Muscle of leg (tissue), 11 donors: ENCODE measurements around the gene FNDC10. TPM values are rescaled to one million over a fixed set of nuclear protein-coding genes. Genes with fewer than 3 reads are reported as not detected.
A peak's percentile ranks its signal among the peaks of the same experiment; 100 is the strongest.

Experiments used
- DNase-seq: peaks from one replicate; pipeline ENCODE4 v3.0.0; 2013
- H3K27ac ChIP-seq: one replicate; pipeline ENCODE4 v1.5.1; 2013; ENCODE audit warnings: mild to moderate bottlenecking, low read length, control low read depth
- H3K27me3 ChIP-seq: one replicate; pipeline ENCODE4 v1.6.1; 2013; ENCODE audit warnings: low read length; ENCODE audit not compliant: control insufficient read depth, insufficient read depth
- H3K36me3 ChIP-seq: one replicate; pipeline ENCODE4 v1.6.1; 2013; ENCODE audit warnings: low read length; ENCODE audit not compliant: control insufficient read depth, insufficient read depth
- H3K4me1 ChIP-seq: one replicate; pipeline ENCODE4 v1.6.1; 2013; ENCODE audit warnings: low read length; ENCODE audit not compliant: control insufficient read depth, insufficient read depth
- H3K4me3 ChIP-seq: one replicate; pipeline ENCODE4 v1.5.1; 2013; ENCODE audit warnings: low read length, control low read depth
- H3K9me3 ChIP-seq: replicated peaks from 2 replicates; pipeline ENCODE4 v1.6.1; 2013; ENCODE audit warnings: low read depth, low read length; ENCODE audit not compliant: control insufficient read depth
- WGBS: methylation state at CpG from one replicate; pipeline ENCODE4 v1.1.5; 2013; ENCODE audit warnings: missing lambda C conversion rate; ENCODE audit not compliant: insufficient coverage; 5-methylcytosine and 5-hydroxymethylcytosine counted together
- polyA plus RNA-seq, 8 donors: library from polyadenylated mRNA; unstranded; fragments of 120-200 nt; gene quantifications; one replicate each; pipeline versions ENCODE4 v1.2.1 to v1.2.3, GENCODE V29; 2013; ENCODE audit warnings: inconsistent platforms in 1 of 8, low replicate concordance in 1 of 8; ENCODE audit not compliant: insufficient read length in 8 of 8, insufficient read depth in 1 of 8
- total RNA-seq: library from RNA; stranded (reverse); fragments of 120-200 nt; gene quantifications from one replicate; pipeline ENCODE4 v1.2.4, GENCODE V29; 2013

The FNDC10 gene
- total and polyA plus RNA-seq, 9 donors = 0.62 to 3.3 (median 2.6) TPM

DNA sequence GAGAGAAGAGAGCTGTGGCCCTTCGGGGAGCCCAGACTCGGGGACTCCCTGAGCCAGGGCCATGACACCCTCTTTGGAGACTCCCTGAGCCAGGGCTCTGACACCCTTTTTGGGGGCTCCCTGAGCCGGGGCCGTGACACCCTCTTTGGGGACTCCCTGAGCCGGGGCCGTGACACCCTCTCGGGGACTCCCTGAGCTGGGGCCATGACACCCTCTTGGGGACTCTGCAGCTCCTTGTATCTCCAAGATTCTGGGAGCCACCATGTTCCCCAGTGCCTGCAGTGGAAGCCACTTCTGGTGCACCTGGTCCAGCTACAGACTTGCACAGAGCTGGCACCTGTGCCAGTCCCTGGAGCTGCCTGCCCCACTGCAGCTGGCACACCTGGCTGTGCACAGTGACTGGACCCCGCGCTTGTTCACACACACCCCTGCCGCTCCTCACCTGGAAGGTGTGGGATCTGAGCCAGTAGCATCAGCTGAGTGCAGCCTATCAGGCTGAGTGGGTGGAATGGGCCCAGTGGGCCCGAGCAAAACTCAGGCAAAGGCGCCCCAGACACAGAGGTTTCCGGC is 21.5 kb downstream of the FNDC10 start:
- Histone ChIP-seq H3K4me1 (peaks cover 6% of the 10 kb centered on the region), H3K27me3 (peaks cover 24% of the 10 kb centered on the region), H3K4me3 (no peak overlapping the region), H3K36me3 (no peaks in the 10 kb centered on the region), H3K27ac (no peak overlapping the region), H3K9me3 (no peaks in the 10 kb centered on the region)
- DNase-seq = no peak
- 83% methylated on average over 13 of the region's 13 CpGs for WGBS

- Histone ChIP-seq H3K27me3 (peaks cover 16% of the 10 kb centered on the region), H3K4me1 (peaks cover 11% of the 10 kb centered on the region), H3K36me3 (no peaks in the 10 kb centered on the region), H3K27ac (no peak overlapping the region), H3K9me3 (no peaks in the 10 kb centered on the region), H3K4me3 (no peak overlapping the region)
- DNase-seq = no peak
- WGBS = 41% methylated on average over 10 of the region's 10 CpGs
Measured at GRCh38 chr1:1577367-1578011, 22.4 kb downstream of the FNDC10 start.

DNA sequence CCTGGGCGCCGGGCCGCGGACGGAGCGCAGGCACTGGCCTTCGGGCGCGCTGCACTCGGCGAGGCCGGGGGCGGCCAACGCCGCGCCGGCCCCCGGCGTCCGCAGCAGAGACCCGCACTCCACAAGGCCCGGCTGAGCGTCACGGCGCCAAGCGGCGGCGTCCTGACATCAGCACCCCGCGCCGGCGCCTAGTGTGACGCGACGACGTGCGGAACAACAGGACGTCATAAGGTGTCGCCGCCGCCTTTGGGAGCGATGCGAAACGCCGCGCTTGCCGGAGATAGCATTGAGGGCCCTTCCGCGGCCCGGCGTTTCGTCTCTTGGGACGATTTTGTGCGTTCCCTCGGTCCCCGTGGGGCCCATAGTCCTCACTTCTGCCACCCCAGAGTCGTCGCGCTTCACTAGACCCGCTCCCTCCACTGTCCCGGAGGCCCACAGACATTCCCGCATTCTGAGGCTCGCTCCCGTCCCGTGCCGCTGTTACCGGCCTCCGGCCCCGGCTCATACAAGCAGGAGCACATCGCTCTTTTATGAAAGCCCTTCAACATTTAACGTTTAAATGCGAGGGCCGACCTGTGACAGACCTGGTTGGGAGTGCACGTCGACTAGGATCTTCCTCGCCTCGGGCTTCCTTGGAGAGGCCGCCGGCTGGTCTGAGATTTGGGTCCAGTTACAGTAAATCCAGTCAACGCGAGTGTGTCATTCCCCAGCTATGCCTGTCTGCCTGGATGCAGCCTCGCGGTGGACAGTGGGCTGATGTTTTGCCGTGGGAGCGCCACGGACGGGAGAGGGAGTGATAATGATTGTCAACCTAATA is 25.0 kb downstream of the FNDC10 start, which contains the start of gene SSU72:
Gene SSU72, minus strand, starts transcription at position 143 of the 817 bp plus-strand sequence. CDS start 306 bp downstream, outside the sequence.
- peak; percentile 97 for DNase-seq
- Histone ChIP-seq H3K27me3 (peaks cover 15% of the 10 kb centered on the region), H3K4me3 (peak within 1 kb of the TSS; percentile 96), H3K27ac (peak within 1 kb of the TSS; percentile 99), H3K9me3 (no peaks in the 10 kb centered on the region), H3K36me3 (peaks cover 8% of the 10 kb centered on the region), H3K4me1 (peaks cover 16% of the 10 kb centered on the region)
- under 1% methylated on average over 87 of the region's 87 CpGs for WGBS

- Histone ChIP-seq H3K4me1 (peaks cover 16% of the 10 kb centered on the region), H3K27me3 (peaks cover 14% of the 10 kb centered on the region), H3K4me3 (peak overlapping the region; percentile 88), H3K36me3 (peaks cover 11% of the 10 kb centered on the region), H3K9me3 (no peaks in the 10 kb centered on the region), H3K27ac (peak overlapping the region; percentile 96)
- WGBS = 0% methylated on average over 80 of the region's 96 CpGs
- peak; percentile 87 for DNase-seq
Measured at GRCh38 chr1:1573843-1574720, 25.9 kb downstream of the FNDC10 start.

GRCh38 chr1:1569341-1569740 is 30.6 kb downstream of the FNDC10 start:
- Histone ChIP-seq H3K9me3 (no peaks in the 10 kb centered on the region), H3K4me1 (peaks cover 30% of the 10 kb centered on the region), H3K27me3 (no peaks in the 10 kb centered on the region), H3K4me3 (no peak overlapping the region), H3K36me3 (peaks cover 32% of the 10 kb centered on the region), H3K27ac (no peak overlapping the region)
- DNase-seq = no peak
- 66% methylated on average over 2 of the region's 7 CpGs for WGBS

GRCh38 chr1:1567891-1568291 is 32.0 kb downstream of the FNDC10 start:
- Histone ChIP-seq H3K4me3 (no peak overlapping the region), H3K27ac (peak overlapping the region; percentile 70), H3K27me3 (no peaks in the 10 kb centered on the region), H3K9me3 (no peaks in the 10 kb centered on the region), H3K4me1 (peaks cover 23% of the 10 kb centered on the region), H3K36me3 (peaks cover 43% of the 10 kb centered on the region)
- WGBS = 68% methylated on average over 7 of the region's 10 CpGs
- DNase-seq = no peak

- 82% methylated on average over 14 of the region's 31 CpGs for WGBS
- H3K27ac ChIP-seq = peak overlapping the region; percentile 69
- H3K4me1 ChIP-seq = peaks cover 23% of the 10 kb centered on the region
- H3K36me3 ChIP-seq = peaks cover 48% of the 10 kb centered on the region
- H3K27me3 ChIP-seq = no peaks in the 10 kb centered on the region
- H3K9me3 ChIP-seq = no peaks in the 10 kb centered on the region
- H3K4me3 ChIP-seq = no peak overlapping the region
- DNase-seq = no peak
Measured at GRCh38 chr1:1567152-1567875, 32.6 kb downstream of the FNDC10 start.

- Histone ChIP-seq H3K9me3 (no peaks in the 10 kb centered on the region), H3K27ac (no peak overlapping the region), H3K36me3 (peaks cover 62% of the 10 kb centered on the region), H3K27me3 (no peaks in the 10 kb centered on the region), H3K4me1 (peaks cover 23% of the 10 kb centered on the region), H3K4me3 (no peak overlapping the region)
- 100% methylated on average over 7 of the region's 10 CpGs for whole genome bisulfite sequencing
- no peak for DNase-seq
Measured at GRCh38 chr1:1565340-1565739, 34.6 kb downstream of the FNDC10 start.

DNA sequence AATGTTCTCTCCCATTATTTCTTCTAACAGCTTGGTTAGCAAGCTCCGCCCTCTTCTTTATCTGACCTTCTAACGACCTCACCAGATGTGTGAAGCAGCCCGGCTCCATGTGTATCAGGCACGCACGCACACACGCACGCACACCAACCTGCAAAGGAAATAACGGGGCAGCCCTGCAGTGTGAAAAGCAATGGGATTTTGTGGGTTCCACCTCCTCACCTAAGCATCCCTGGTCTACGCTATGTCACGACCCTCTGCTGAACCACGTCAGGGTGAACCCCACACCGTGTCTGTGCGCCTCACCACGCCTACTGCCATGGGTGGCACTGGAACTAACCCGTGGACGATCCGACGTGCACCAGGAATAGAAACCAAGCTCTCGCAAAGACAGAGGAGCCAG is 35.7 kb downstream of the FNDC10 start:
- 86% methylated on average over 19 of the region's 19 CpGs for WGBS
- H3K9me3 ChIP-seq = no peaks in the 10 kb centered on the region
- peaks cover 60% of the 10 kb centered on the region for H3K36me3 ChIP-seq
- no peak overlapping the region for H3K4me3 ChIP-seq
- H3K27me3 ChIP-seq = no peaks in the 10 kb centered on the region
- no peak for DNase-seq
- H3K27ac ChIP-seq = no peak overlapping the region
- peaks cover 19% of the 10 kb centered on the region for H3K4me1 ChIP-seq
